SK-N-SH (cell line): ENCODE results near the gene ARID2. TPM values are rescaled to one million over a fixed set of nuclear protein-coding genes. Genes with fewer than 3 reads are reported as not detected.

Experiments used
- CTCF ChIA-PET: fragments of 300-600, 350-600 bp; formaldehyde crosslinking; extraction: SDS; loops from one replicate; lab custom pipeline; 2021; lab: Yijun Ruan, JAX
- POLR2A ChIA-PET: fragments of 350-600 bp; sonication (Branson Sonifier 250); formaldehyde crosslinking; extraction: SDS; loops from one replicate; lab custom pipeline; 2020; ENCODE audit warnings: antibody characterized with exemption, inconsistent platforms; lab: Yijun Ruan, JAX
- DNase-seq: peaks from one replicate; pipeline ENCODE4 v3.0.0; 2012
- H2AFZ ChIP-seq: fragments of 200-600 bp; sonication (generic); 2 replicates; pipeline ENCODE4 v1.8.1; 2016; ENCODE audit warnings: antibody characterized with exemption, mild to moderate bottlenecking, low read depth
- H3F3A ChIP-seq: fragments of 200-600 bp; sonication (generic); replicated peaks from 2 replicates; pipeline ENCODE3; 2016; ENCODE audit warnings: antibody characterized with exemption, mild to moderate bottlenecking; ENCODE audit not compliant: insufficient read depth
- H3K27ac ChIP-seq, 2 experiments: fragments of 200-500 bp in 1 of 2; fragments of 200-600 bp in 1 of 2; sonication (Bioruptor generic) in 1 of 2; sonication (generic), shearing (Covaris generic) in 1 of 2; 2 replicates each; pipeline versions ENCODE4 v1.5.1 to v1.6.1; 2014 to 2016; ENCODE audit warnings: low read depth in 2 of 2, inconsistent platforms in 1 of 2, low read length in 1 of 2, mild to moderate bottlenecking in 1 of 2, mixed read lengths in 1 of 2
- H3K27me3 ChIP-seq: fragments of 200-600 bp; sonication (generic), shearing (Covaris generic); 2 replicates; pipeline ENCODE4 v1.6.1; 2016; ENCODE audit warnings: mixed run types; ENCODE audit not compliant: insufficient read depth
- H3K36me3 ChIP-seq, 2 experiments: fragments of 200-500 bp in 1 of 2; fragments of 200-600 bp in 1 of 2; sonication (Bioruptor generic) in 1 of 2; sonication (generic) in 1 of 2; replicated peaks in 1 of 2; 2 replicates each; pipeline versions ENCODE3 to v1.5.1; 2014 to 2016; ENCODE audit warnings: low read length in 1 of 2, mild to moderate bottlenecking in 1 of 2; ENCODE audit not compliant: insufficient read depth in 2 of 2, control insufficient read depth in 1 of 2
- H3K4me1 ChIP-seq, 2 experiments: fragments of 200-500 bp in 1 of 2; fragments of 200-600 bp in 1 of 2; sonication (Bioruptor generic) in 1 of 2; sonication (generic), shearing (Covaris generic) in 1 of 2; 2 replicates each; pipeline versions ENCODE4 v1.5.1 to v1.6.1; 2014 to 2016; ENCODE audit warnings: low read depth in 1 of 2, low read length in 1 of 2, mixed run types in 1 of 2; ENCODE audit not compliant: insufficient read depth in 2 of 2, control insufficient read depth in 1 of 2
- H3K4me2 ChIP-seq: fragments of 200-600 bp; sonication (generic), shearing (Covaris generic); 2 replicates; pipeline ENCODE4 v1.6.1; 2017; ENCODE audit warnings: mixed run types
- H3K4me3 ChIP-seq, 2 experiments: fragments of 200-500 bp in 1 of 2; fragments of 200-600 bp in 1 of 2; sonication (Bioruptor generic) in 1 of 2; sonication (generic), shearing (Covaris generic) in 1 of 2; 2 replicates each; pipeline versions ENCODE4 v1.5.1 to v1.8.1; 2014 to 2016; ENCODE audit warnings: low read depth in 2 of 2, inconsistent platforms in 1 of 2, low read length in 1 of 2, mild to moderate bottlenecking in 1 of 2, mixed read lengths in 1 of 2, moderate library complexity in 1 of 2
- H3K79me2 ChIP-seq: fragments of 200-600 bp; sonication (generic); 2 replicates; pipeline ENCODE4 v1.8.1; 2017; ENCODE audit warnings: mild to moderate bottlenecking; ENCODE audit not compliant: insufficient read depth
- H3K9ac ChIP-seq: fragments of 200-600 bp; sonication (generic); 2 replicates; pipeline ENCODE4 v1.6.1; 2017; ENCODE audit warnings: mixed run types
- H3K9me2 ChIP-seq: fragments of 200-600 bp; sonication (generic); 2 replicates; pipeline ENCODE4 v1.6.1; 2017; ENCODE audit warnings: mixed run types
- H3K9me3 ChIP-seq: fragments of 200-600 bp; sonication (generic); 2 replicates; pipeline ENCODE4 v1.6.1; 2017; ENCODE audit warnings: mixed run types, mild to moderate bottlenecking, moderate library complexity
- H4K20me1 ChIP-seq: fragments of 200-600 bp; sonication (generic); 2 replicates; pipeline ENCODE4 v1.6.1; 2017; ENCODE audit warnings: mild to moderate bottlenecking, mixed run types; ENCODE audit not compliant: insufficient read depth
- CHD2 ChIP-seq: fragments of 150-350 bp; IDR thresholded peaks from 2 replicates; pipeline ENCODE4 v1.6.1; 2018; ENCODE audit warnings: low read length; ENCODE audit not compliant: partially characterized antibody
- CTCF ChIP-seq: fragments of 200-600 bp; sonication (generic); IDR thresholded peaks from 2 replicates; pipeline ENCODE4 v1.6.1; 2017; ENCODE audit warnings: antibody characterized with exemption, mild to moderate bottlenecking, moderate library complexity
- EZH2phosphoT487 ChIP-seq: fragments of 200-600 bp; sonication (generic); IDR thresholded peaks from 2 replicates; pipeline ENCODE4 v1.6.1; 2017; ENCODE audit warnings: low read depth, mixed run types, mild to moderate bottlenecking, antibody characterized with exemption, moderate library complexity, borderline replicate concordance
- FOXM1 ChIP-seq: IDR thresholded peaks from 2 replicates; pipeline ENCODE4 v1.4.0; 2012; ENCODE audit warnings: low read depth, mild to moderate bottlenecking
- GABPA ChIP-seq: IDR thresholded peaks from 2 replicates; pipeline ENCODE4 v1.4.0; 2012; ENCODE audit warnings: low read depth, mild to moderate bottlenecking
- JUND ChIP-seq: IDR thresholded peaks from 2 replicates; pipeline ENCODE4 v1.4.0; 2012
- MEF2A ChIP-seq: IDR thresholded peaks from 2 replicates; pipeline ENCODE4 v1.4.0; 2012; ENCODE audit warnings: low read depth, borderline replicate concordance
- POLR2AphosphoS5 ChIP-seq: IDR thresholded peaks from 2 replicates; pipeline ENCODE4 v1.6.1; 2012; ENCODE audit warnings: low read depth, low read length
- RAD21 ChIP-seq: IDR thresholded peaks from 2 replicates; pipeline ENCODE4 v1.6.1; 2012; ENCODE audit warnings: mild to moderate bottlenecking, low read length
- RFX5 ChIP-seq: IDR thresholded peaks from 2 replicates; pipeline ENCODE4 v1.6.1; 2012; ENCODE audit warnings: mild to moderate bottlenecking, improper control_type of control experiment, low read length
- SMC3 ChIP-seq: IDR thresholded peaks from 2 replicates; pipeline ENCODE4 v1.6.1; 2012; ENCODE audit warnings: low read depth, low read length, improper control_type of control experiment
- YY1 ChIP-seq: IDR thresholded peaks from 2 replicates; pipeline ENCODE4 v1.4.0; 2012; ENCODE audit warnings: low read depth, mild to moderate bottlenecking
- WGBS: methylation state at CpG from one replicate; pipeline ENCODE4 v1.1.6; 2017; ENCODE audit warnings: low lambda C conversion rate; 5-methylcytosine and 5-hydroxymethylcytosine counted together
- polyA plus RNA-seq, 3 experiments: library from polyadenylated mRNA; depleted of rRNA; stranded (reverse); fragments of >200 nt; gene quantifications; 2 replicates each; pipeline ENCODE4 v1.2.3, GENCODE V29; 2012

The ARID2 gene
- polyA plus RNA-seq, 1 of the 3 experiments (the other 2 are of a cell fraction) = 5.9 TPM

DNA sequence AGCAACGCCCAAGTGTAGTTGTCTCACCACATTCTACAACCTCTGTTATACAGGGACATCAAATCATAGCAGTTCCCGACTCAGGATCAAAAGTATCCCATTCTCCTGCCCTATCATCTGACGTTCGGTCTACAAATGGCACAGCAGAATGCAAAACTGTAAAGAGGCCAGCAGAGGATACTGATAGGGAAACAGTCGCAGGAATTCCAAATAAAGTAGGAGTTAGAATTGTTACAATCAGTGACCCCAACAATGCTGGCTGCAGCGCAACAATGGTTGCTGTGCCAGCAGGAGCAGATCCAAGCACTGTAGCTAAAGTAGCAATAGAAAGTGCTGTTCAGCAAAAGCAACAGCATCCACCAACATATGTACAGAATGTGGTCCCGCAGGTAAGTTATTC lies 123.0 kb downstream of the ARID2 start:
- no peaks in the 10 kb centered on the region for H3K27me3 ChIP-seq
- CTCF ChIA-PET = no interaction called here
- H3K79me2 ChIP-seq = no peaks in the 10 kb centered on the region
- H3F3A ChIP-seq = no peaks in the 10 kb centered on the region
- no peak for TF ChIP-seq SMC3
- TF ChIP-seq POLR2AphosphoS5 = no peak
- no peak for TF ChIP-seq FOXM1
- no peak for TF ChIP-seq CHD2
- no peak for TF ChIP-seq CTCF
- no peak for TF ChIP-seq RAD21
- TF ChIP-seq JUND = no peak
- TF ChIP-seq RFX5 = no peak
- no peak for TF ChIP-seq GABPA
- TF ChIP-seq EZH2phosphoT487 = no peak
- WGBS = 96% methylated on average over 7 of the region's 7 CpGs
- POLR2A ChIA-PET = no interaction called here
- DNase-seq = no peak
- H3K9me2 ChIP-seq = no peaks in the 10 kb centered on the region
- no peak overlapping the region for H2AFZ ChIP-seq
- no peak overlapping the region for H3K4me3 ChIP-seq
- no peaks in the 10 kb centered on the region for H3K4me1 ChIP-seq
- H3K9ac ChIP-seq = no peak overlapping the region
- peaks cover 64 to 65% of the 10 kb centered on the region in 2 experiments for H3K36me3 ChIP-seq
- no peaks in the 10 kb centered on the region for H4K20me1 ChIP-seq
- H3K9me3 ChIP-seq = no peaks in the 10 kb centered on the region
- no peak overlapping the region for H3K27ac ChIP-seq
- H3K4me2 ChIP-seq = no peak overlapping the region

DNA sequence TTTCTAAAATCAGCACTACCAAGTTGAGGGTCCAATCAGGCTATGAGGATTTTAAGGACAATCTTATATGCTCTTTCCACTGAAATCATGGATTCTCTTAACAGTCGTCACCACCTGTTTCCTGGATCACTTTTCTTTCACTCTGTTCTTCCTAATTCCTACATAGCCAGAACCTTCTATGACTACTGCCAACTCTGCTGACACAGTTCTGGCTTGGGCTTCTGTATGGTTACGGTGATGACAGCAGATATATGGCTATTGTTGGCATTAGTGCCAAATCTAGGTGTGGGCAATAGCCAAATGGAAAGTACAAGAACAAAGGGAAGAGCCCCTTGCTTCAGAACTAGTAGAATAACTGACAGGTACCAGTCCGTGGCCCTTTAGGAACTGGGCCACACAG lies 124.0 kb downstream of the ARID2 start:
- H3K79me2 ChIP-seq = no peaks in the 10 kb centered on the region

GRCh38 chr12:45863332-45863731 lies 133.8 kb downstream of the ARID2 start:
- CTCF ChIA-PET = interaction anchor here (0.7 kb wide), 1 partner anchor 187 kb away, joined by 3 read pairs; no protein-coding TSS in a partner anchor
- no peaks in the 10 kb centered on the region for H3K9me3 ChIP-seq
- no peaks in the 10 kb centered on the region for H3K27me3 ChIP-seq
- no peaks in the 10 kb centered on the region for H3K4me1 ChIP-seq
- H3F3A ChIP-seq = peaks cover 3% of the 10 kb centered on the region
- H3K4me2 ChIP-seq = no peak overlapping the region
- POLR2A ChIA-PET = no interaction called here
- no peak for DNase-seq
- no peak overlapping the region for H2AFZ ChIP-seq
- WGBS = 97% methylated on average over 2 of the region's 2 CpGs
- H4K20me1 ChIP-seq = no peaks in the 10 kb centered on the region
- no peak overlapping the region for H3K27ac ChIP-seq
- TF ChIP-seq CHD2 (no peak), YY1 (no peak), FOXM1 (no peak), MEF2A (no peak)
- H3K9me2 ChIP-seq = no peaks in the 10 kb centered on the region
- no peak overlapping the region for H3K4me3 ChIP-seq
- H3K79me2 ChIP-seq = peaks cover 11% of the 10 kb centered on the region
- peaks cover 14 to 31% of the 10 kb centered on the region in 2 experiments for H3K36me3 ChIP-seq
- no peak overlapping the region for H3K9ac ChIP-seq

More for the DNA sequence above, 124.0 kb downstream of the ARID2 start:
- Histone ChIP-seq H3K4me1 (no peaks in the 10 kb centered on the region), H3K9ac (no peak overlapping the region), H3K36me3 (peaks cover 56 to 58% of the 10 kb centered on the region in 2 experiments), H3K27me3 (no peaks in the 10 kb centered on the region), H4K20me1 (no peaks in the 10 kb centered on the region), H2AFZ (no peak overlapping the region), H3K9me2 (no peaks in the 10 kb centered on the region), H3K27ac (no peak overlapping the region), H3K9me3 (no peaks in the 10 kb centered on the region), H3K4me3 (no peak overlapping the region), H3F3A (no peaks in the 10 kb centered on the region), H3K4me2 (no peak overlapping the region)
- CTCF ChIA-PET = no interaction called here
- no peak for DNase-seq
- POLR2A ChIA-PET = no interaction called here
- 100% methylated on average over 3 of the region's 3 CpGs for WGBS
- no peak for TF ChIP-seq CHD2
